GM18868 (cell line): ENCODE results near the gene HAS3.
"Not testable (repeated sequence)": the region's sequence is repeated elsewhere in the genome, so short reads cannot be mapped to it uniquely, and the experiment has no call there.

Source experiments
- ATAC-seq: cut with Tn5 transposase; IDR thresholded peaks from one replicate; pipeline ENCODE4 v1.9.1; 2021; ENCODE audit warnings: mild to moderate bottlenecking, moderate library complexity; ENCODE audit not compliant: unreplicated experiment

The HAS3 gene

GRCh38 chr16:69141014-69141413 is 35.6 kb downstream of the HAS3 start:
- no peak for ATAC-seq

- ATAC-seq, result no peak
These were observed 36.5 kb downstream of the HAS3 start for GRCh38 chr16:69141936-69142335.

GRCh38 chr16:69143116-69143515 is 37.7 kb downstream of the HAS3 start:
- no peak for ATAC-seq

- no peak for ATAC-seq
These were observed 40.2 kb downstream of the HAS3 start for GRCh38 chr16:69145658-69146057.

GRCh38 chr16:69149621-69150020 is 44.2 kb downstream of the HAS3 start:
- ATAC-seq, result not testable (repeated sequence)

- ATAC-seq, result no peak
These were observed 44.9 kb downstream of the HAS3 start for GRCh38 chr16:69150146-69150865.

- no peak for ATAC-seq
These were observed 51.7 kb downstream of the HAS3 start for GRCh38 chr16:69157196-69157595.

- no peak for ATAC-seq
These were observed 54.7 kb downstream of the HAS3 start for GRCh38 chr16:69160192-69160591.

GRCh38 chr16:69165584-69165983 is 60.1 kb downstream of the HAS3 start:
- no peak for ATAC-seq

GRCh38 chr16:69166221-69166833 is 60.9 kb downstream of the HAS3 start:
- no peak for ATAC-seq

- ATAC-seq, result no peak
These were observed 61.8 kb downstream of the HAS3 start for GRCh38 chr16:69166946-69167930.
